ENCODE data around the gene CFAP54. TPM values are rescaled to one million over a fixed set of nuclear protein-coding genes. Genes with fewer than 3 reads are reported as not detected.

The CFAP54 gene
- total RNA-seq, 1 experiment from 2014 or later = 0.64 TPM

DNA sequence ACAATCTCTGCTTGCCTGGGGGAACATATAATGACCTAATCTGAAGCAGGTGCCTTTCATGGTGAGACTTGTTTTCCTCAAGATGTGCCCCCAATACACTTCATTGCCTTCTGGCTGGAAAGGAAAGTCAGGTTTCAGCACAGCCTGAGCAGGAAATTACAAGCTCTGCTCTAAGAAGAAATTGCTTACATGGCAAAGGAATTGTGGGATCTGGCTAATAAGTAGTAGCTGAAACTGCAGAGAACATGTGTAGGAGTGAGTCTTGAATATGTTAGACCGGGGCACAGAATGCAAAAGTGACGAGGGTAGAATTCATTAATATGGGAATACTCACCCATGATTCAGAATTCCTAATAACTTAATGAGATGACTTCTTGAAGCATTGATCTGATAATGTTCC is 6.3 kb upstream of the CFAP54 start:
- no TSS peak for BruUV-seq (replicated peaks)
- in situ Hi-C loops (cut with HindIII; ENCODE audit: low pct_unique_long_range_greater_than_20kb, low sequenced_read_pairs) (no loop called here), intact Hi-C loops (cut with micrococcal nuclease; ENCODE audit: unreplicated experiment) (no loop called here)
- Histone ChIP-seq H3K9me3 (ENCODE audit: control insufficient read depth, insufficient read depth, low read depth, low read length) (no peaks in the 10 kb centered on the region), H3K27ac (ENCODE audit: low read length) (no peak overlapping the region), H3K4me3 (ENCODE audit: low read depth in 2 of 2, low read length in 2 of 2) (no peak overlapping the region), H3K4me1 (ENCODE audit: control insufficient read depth, insufficient read depth, low read length) (no peaks in the 10 kb centered on the region), H3K36me3 (ENCODE audit: control insufficient read depth, insufficient read depth, low read length) (no peaks in the 10 kb centered on the region), H3K27me3 (ENCODE audit: control insufficient read depth, insufficient read depth, low read length) (no peaks in the 10 kb centered on the region)
- TF ChIP-seq, protein P1, sequence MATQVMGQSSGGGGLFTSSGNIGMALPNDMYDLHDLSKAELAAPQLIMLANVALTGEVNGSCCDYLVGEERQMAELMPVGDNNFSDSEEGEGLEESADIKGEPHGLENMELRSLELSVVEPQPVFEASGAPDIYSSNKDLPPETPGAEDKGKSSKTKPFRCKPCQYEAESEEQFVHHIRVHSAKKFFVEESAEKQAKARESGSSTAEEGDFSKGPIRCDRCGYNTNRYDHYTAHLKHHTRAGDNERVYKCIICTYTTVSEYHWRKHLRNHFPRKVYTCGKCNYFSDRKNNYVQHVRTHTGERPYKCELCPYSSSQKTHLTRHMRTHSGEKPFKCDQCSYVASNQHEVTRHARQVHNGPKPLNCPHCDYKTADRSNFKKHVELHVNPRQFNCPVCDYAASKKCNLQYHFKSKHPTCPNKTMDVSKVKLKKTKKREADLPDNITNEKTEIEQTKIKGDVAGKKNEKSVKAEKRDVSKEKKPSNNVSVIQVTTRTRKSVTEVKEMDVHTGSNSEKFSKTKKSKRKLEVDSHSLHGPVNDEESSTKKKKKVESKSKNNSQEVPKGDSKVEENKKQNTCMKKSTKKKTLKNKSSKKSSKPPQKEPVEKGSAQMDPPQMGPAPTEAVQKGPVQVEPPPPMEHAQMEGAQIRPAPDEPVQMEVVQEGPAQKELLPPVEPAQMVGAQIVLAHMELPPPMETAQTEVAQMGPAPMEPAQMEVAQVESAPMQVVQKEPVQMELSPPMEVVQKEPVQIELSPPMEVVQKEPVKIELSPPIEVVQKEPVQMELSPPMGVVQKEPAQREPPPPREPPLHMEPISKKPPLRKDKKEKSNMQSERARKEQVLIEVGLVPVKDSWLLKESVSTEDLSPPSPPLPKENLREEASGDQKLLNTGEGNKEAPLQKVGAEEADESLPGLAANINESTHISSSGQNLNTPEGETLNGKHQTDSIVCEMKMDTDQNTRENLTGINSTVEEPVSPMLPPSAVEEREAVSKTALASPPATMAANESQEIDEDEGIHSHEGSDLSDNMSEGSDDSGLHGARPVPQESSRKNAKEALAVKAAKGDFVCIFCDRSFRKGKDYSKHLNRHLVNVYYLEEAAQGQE (IDR thresholded peaks at IDR 0.05; ENCODE audit: insufficient read depth in 1 of 2, low read depth in 2 of 2, low read length in 1 of 2) = no peak
- no peak for TF ChIP-seq SIN3A (IDR thresholded peaks at IDR 0.05; ENCODE audit: borderline replicate concordance, insufficient read depth, low read depth, low read length)
- TF ChIP-seq TCF7L2 (IDR thresholded peaks at IDR 0.05; ENCODE audit: low read depth, low read length) = no peak
- TF ChIP-seq POLR2AphosphoS5 (IDR thresholded peaks at IDR 0.05; ENCODE audit: low read depth, low read length) = no peak
- TF ChIP-seq, protein P2, sequence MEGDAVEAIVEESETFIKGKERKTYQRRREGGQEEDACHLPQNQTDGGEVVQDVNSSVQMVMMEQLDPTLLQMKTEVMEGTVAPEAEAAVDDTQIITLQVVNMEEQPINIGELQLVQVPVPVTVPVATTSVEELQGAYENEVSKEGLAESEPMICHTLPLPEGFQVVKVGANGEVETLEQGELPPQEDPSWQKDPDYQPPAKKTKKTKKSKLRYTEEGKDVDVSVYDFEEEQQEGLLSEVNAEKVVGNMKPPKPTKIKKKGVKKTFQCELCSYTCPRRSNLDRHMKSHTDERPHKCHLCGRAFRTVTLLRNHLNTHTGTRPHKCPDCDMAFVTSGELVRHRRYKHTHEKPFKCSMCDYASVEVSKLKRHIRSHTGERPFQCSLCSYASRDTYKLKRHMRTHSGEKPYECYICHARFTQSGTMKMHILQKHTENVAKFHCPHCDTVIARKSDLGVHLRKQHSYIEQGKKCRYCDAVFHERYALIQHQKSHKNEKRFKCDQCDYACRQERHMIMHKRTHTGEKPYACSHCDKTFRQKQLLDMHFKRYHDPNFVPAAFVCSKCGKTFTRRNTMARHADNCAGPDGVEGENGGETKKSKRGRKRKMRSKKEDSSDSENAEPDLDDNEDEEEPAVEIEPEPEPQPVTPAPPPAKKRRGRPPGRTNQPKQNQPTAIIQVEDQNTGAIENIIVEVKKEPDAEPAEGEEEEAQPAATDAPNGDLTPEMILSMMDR (IDR thresholded peaks at IDR 0.05) = no peak
- POLR2A ChIA-PET = no interaction called here
- no peak for DNase-seq (ENCODE audit: low read depth, low spot score)
- ATAC-seq = no peak
- CTCF ChIA-PET = no interaction called here

DNA sequence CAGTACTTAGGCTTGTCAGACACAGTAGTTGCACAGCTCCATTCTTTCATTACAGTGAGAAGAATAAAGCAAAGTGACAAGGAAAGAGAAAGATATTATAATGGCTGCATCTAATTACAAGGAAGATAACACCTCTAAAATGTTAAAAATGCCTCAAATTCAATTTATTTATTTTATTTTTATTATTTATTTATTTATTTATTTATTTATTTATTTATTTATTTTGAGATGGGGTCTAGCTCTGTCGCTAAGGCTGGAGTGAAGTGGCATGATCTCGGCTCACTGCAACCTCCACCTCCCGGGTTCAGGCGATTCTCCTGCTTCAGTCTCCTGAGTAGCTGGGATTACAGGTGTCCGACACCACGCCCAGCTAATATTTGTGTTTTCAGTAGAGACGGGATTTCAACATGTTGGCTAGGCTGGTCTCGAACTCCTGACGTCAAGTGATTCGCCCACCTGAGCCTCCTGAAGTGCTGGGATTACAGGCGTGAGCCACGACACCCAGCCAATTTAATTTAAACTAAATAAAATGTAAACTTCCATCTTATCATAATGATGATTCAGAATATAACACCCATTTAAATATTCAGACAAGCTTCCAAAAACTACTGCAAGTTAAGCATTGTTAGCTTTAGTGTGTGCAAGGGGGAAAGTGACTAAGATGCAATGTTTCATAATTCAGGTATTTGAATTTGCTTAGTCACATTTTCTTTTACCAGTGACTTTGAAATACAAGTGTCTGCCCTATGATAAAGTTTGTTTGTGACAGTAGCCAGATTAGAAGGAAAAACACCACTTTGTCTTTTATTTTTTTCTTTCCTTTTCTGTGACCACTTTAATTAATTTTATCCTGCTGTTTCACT is 2.4 kb upstream of the CFAP54 start:
- ATAC-seq (no peak), DNase-seq (ENCODE audit: low read depth, low spot score) (peak; percentile 78)
- CTCF ChIA-PET = interaction anchor here (0.6 kb wide), 1 partner anchor 19 kb away, joined by 3 read pairs; no protein-coding TSS in a partner anchor
- POLR2A ChIA-PET = no interaction called here
- no peak overlapping the region for H3K4me3 ChIP-seq (ENCODE audit: low read depth in 2 of 2, low read length in 2 of 2)
- 0 out of 2 replicates have a peak, but pooled peaks cover 3% of the 10 kb centered on the region for H3K4me1 ChIP-seq (ENCODE audit: control insufficient read depth, insufficient read depth, low read length)
- no peaks in the 10 kb centered on the region for H3K9me3 ChIP-seq (ENCODE audit: control insufficient read depth, insufficient read depth, low read depth, low read length)
- no TSS peak for BruUV-seq (replicated peaks)
- no peaks in the 10 kb centered on the region for H3K36me3 ChIP-seq (ENCODE audit: control insufficient read depth, insufficient read depth, low read length)
- H3K27ac ChIP-seq (ENCODE audit: low read length) = no peak overlapping the region
- intact Hi-C loops (cut with micrococcal nuclease; ENCODE audit: unreplicated experiment) (no loop called here), in situ Hi-C loops (cut with HindIII; ENCODE audit: low pct_unique_long_range_greater_than_20kb, low sequenced_read_pairs) (no loop called here)
- no peak for TF ChIP-seq TCF7L2 (IDR thresholded peaks at IDR 0.05; ENCODE audit: low read depth, low read length)
- no peak for TF ChIP-seq SIN3A (IDR thresholded peaks at IDR 0.05; ENCODE audit: borderline replicate concordance, insufficient read depth, low read depth, low read length)
- TF ChIP-seq, protein P1 (IDR thresholded peaks at IDR 0.05; ENCODE audit: insufficient read depth in 1 of 2, low read depth in 2 of 2, low read length in 1 of 2) = no peak
- no peak for TF ChIP-seq POLR2AphosphoS5 (IDR thresholded peaks at IDR 0.05; ENCODE audit: low read depth, low read length)
- TF ChIP-seq, protein P2 (IDR thresholded peaks at IDR 0.05) = no peak
- no peaks in the 10 kb centered on the region for H3K27me3 ChIP-seq (ENCODE audit: control insufficient read depth, insufficient read depth, low read length)
